GM12878 (cell line): ENCODE measurements around the gene DLEC1. TPM values are rescaled to one million over a fixed set of nuclear protein-coding genes. Genes with fewer than 3 reads are reported as not detected.

ENCODE experiments used
- ATAC-seq: fragments of 200-7000 bp; cut with Tn5 transposase; 3 replicates; pipeline ENCODE4 v1.9.1; 2020; ENCODE audit warnings: mild to moderate bottlenecking, moderate library complexity
- BruUV-seq: library from RNA; stranded (reverse); fragments of 400-500 nt; replicated peaks from 2 replicates; lab custom pipeline; 2021; lab: Mats Ljungman, UMichigan
- CTCF ChIA-PET: fragments of 300-600 bp; sonication (Branson Sonifier 250); formaldehyde crosslinking; extraction: SDS; loops from one replicate; lab custom pipeline; 2021; ENCODE audit warnings: inconsistent platforms; lab: Yijun Ruan, JAX
- POLR2A ChIA-PET: fragments of 350-600 bp; formaldehyde crosslinking; extraction: SDS; loops from one replicate; lab custom pipeline; 2021; ENCODE audit warnings: inconsistent platforms; lab: Charles Lee
- RAD21 ChIA-PET: fragments of 300-600 bp; sonication (Branson Sonifier 250); formaldehyde crosslinking; loops from one replicate; lab custom pipeline; 2023; ENCODE audit warnings: antibody characterized with exemption; ENCODE audit not compliant: unreplicated experiment; lab: Charles Lee
- SMC1A ChIA-PET: fragments of 300-600 bp; sonication (Branson Sonifier 250); formaldehyde crosslinking; loops from one replicate; lab custom pipeline; 2023; ENCODE audit not compliant: unreplicated experiment, uncharacterized antibody; lab: Charles Lee
- DNase-seq: peaks from one replicate; pipeline ENCODE4 v3.0.0-alpha.2; 2011; ENCODE audit warnings: low read depth, low spot score
- FAIRE-seq: peaks from 3 replicates; lab custom pipeline; 2011; peaks lifted over from hg19 to GRCh38; lab: Jason Lieb, UNC
- H2AFZ ChIP-seq: 2 replicates; pipeline ENCODE4 v1.6.0; 2011; ENCODE audit warnings: low read depth, low read length, control low read depth; ENCODE audit not compliant: control insufficient read depth
- H3K27ac ChIP-seq: 2 replicates; pipeline ENCODE4 v1.5.1; 2011; ENCODE audit warnings: control low read depth; ENCODE audit not compliant: control insufficient read depth, insufficient read depth
- H3K27me3 ChIP-seq, 2 experiments: replicated peaks in 1 of 2; 2 replicates each; pipeline versions ENCODE4 v1.6.0 to v1.6.1; 2011; ENCODE audit warnings: low read length in 1 of 2; ENCODE audit not compliant: control insufficient read depth in 2 of 2, insufficient read depth in 2 of 2
- H3K36me3 ChIP-seq, 2 experiments: 2 replicates each; pipeline ENCODE4 v1.5.1; 2011; ENCODE audit warnings: low read length in 1 of 2; ENCODE audit not compliant: control insufficient read depth in 2 of 2, insufficient read depth in 2 of 2
- H3K4me1 ChIP-seq: 2 replicates; pipeline ENCODE4 v1.6.1; 2011; ENCODE audit warnings: mild to moderate bottlenecking, low read length, moderate library complexity, mixed read lengths; ENCODE audit not compliant: control insufficient read depth, insufficient read depth
- H3K4me2 ChIP-seq: 2 replicates; pipeline ENCODE4 v1.6.0; 2011; ENCODE audit warnings: control low read depth; ENCODE audit not compliant: control insufficient read depth, insufficient read depth
- H3K4me3 ChIP-seq: fragments of 200-600 bp; sonication (generic); 2 replicates; pipeline ENCODE4 v1.5.1; 2016
- H3K79me2 ChIP-seq: 2 replicates; pipeline ENCODE4 v1.6.0; 2011; ENCODE audit warnings: low read length; ENCODE audit not compliant: control insufficient read depth, insufficient read depth
- H3K9ac ChIP-seq: 2 replicates; pipeline ENCODE4 v1.8.0; 2011; ENCODE audit warnings: low read length, control low read depth, mixed read lengths; ENCODE audit not compliant: control insufficient read depth, insufficient read depth
- H3K9me3 ChIP-seq: replicated peaks from 3 replicates; pipeline ENCODE4 v1.5.1; 2011; ENCODE audit warnings: mild to moderate bottlenecking, low read length; ENCODE audit not compliant: control insufficient read depth, insufficient read depth
- H4K20me1 ChIP-seq: 2 replicates; pipeline ENCODE4 v1.6.0; 2011; ENCODE audit not compliant: control insufficient read depth, insufficient read depth
- BMI1 ChIP-seq: fragments of 450-650 bp; IDR thresholded peaks from 2 replicates; pipeline ENCODE4 v1.6.1; 2016; ENCODE audit warnings: mild to moderate bottlenecking, moderate library complexity, borderline replicate concordance
- HDAC2 ChIP-seq: fragments of 200-600 bp; sonication (generic); IDR thresholded peaks from 2 replicates; pipeline ENCODE4 v1.6.1; 2017
- KDM1A ChIP-seq: fragments of 200-600 bp; sonication (generic); IDR thresholded peaks from 2 replicates; pipeline ENCODE4 v1.6.1; 2016; ENCODE audit warnings: borderline replicate concordance
- WGBS: methylation state at CpG from one replicate; pipeline ENCODE4 v1.1.6; 2016; ENCODE audit warnings: low lambda C conversion rate; ENCODE audit not compliant: insufficient replicate concordance, insufficient coverage; ENCODE audit errors: missing lambda C conversion rate; 5-methylcytosine and 5-hydroxymethylcytosine counted together
- in situ Hi-C: fragments of 300-500 bp; cut with MboI; formaldehyde crosslinking; loops from 9 replicates; pipeline ENCODE4 v1.14.3; 2018; ENCODE audit warnings: mixed read lengths
- intact Hi-C: fragments of 100-400 bp; cut with micrococcal nuclease; formaldehyde crosslinking; loops from one replicate; pipeline ENCODE4 v1.14.2; 2022; ENCODE audit not compliant: unreplicated experiment
- polyA plus RNA-seq, 11 experiments: library from polyadenylated mRNA; depleted of rRNA in 4 of 11; unstranded in 6 of 11; stranded (reverse) in 5 of 11; fragments of >200 nt; fragmentation: Nextera tagmentation in 4 of 11; fragmentation: Illumina TruSeq in 1 of 11; extraction: Ambion mirVana in 4 of 11; extraction: Trizol in 1 of 11; gene quantifications; 1 replicate in 1 of 11; 2 replicates in 10 of 11; pipeline versions ENCODE4 v1.2.1 to v1.2.3, GENCODE V29; 2011 to 2016; ENCODE audit warnings: inconsistent platforms in 2 of 11, missing spikeins in 2 of 11, low read depth in 1 of 11
- total RNA-seq, 4 experiments: library from RNA; depleted of rRNA in 3 of 4; stranded (reverse); fragments of >200 nt in 3 of 4; fragmentation: Illumina TruSeq in 1 of 4; extraction: Trizol in 1 of 4; gene quantifications; 2 replicates each; pipeline versions ENCODE4 v1.2.1 to v1.2.3, GENCODE V29; 2013 to 2021
- TF ChIP-seq, protein P1 (sequence below): IDR thresholded peaks from 2 replicates; pipeline ENCODE4 v1.6.1; 2011; ENCODE audit warnings: low read depth, mild to moderate bottlenecking, low read length, moderate library complexity, borderline replicate concordance; ENCODE audit errors: extremely low read depth
- TF ChIP-seq, protein P2 (sequence below), 3 experiments: IDR thresholded peaks in 2 of 3; conservative IDR thresholded peaks in 1 of 3; 2 replicates each; pipeline ENCODE4 v1.5.1; 2011; ENCODE audit warnings: low read depth in 3 of 3, low read length in 3 of 3, mild to moderate bottlenecking in 3 of 3, control low read depth in 2 of 3, moderate library complexity in 2 of 3, inconsistent platforms in 1 of 3, mixed read lengths in 1 of 3; ENCODE audit not compliant: control insufficient read depth in 2 of 3, insufficient read depth in 1 of 3; ENCODE audit errors: extremely low read depth in 1 of 3
- TF ChIP-seq, protein P3 (sequence below): fragments of 450-650 bp; IDR thresholded peaks from 2 replicates; pipeline ENCODE4 v1.6.1; 2016; ENCODE audit warnings: mild to moderate bottlenecking

DLEC1 gene
- total and polyA plus RNA-seq, 10 of the 15 experiments (the other 5 are each of a cell fraction or from before 2014, with no cell fraction given): 0.03 to 0.29 (median 0.07) TPM; not detected in 3

DNA sequence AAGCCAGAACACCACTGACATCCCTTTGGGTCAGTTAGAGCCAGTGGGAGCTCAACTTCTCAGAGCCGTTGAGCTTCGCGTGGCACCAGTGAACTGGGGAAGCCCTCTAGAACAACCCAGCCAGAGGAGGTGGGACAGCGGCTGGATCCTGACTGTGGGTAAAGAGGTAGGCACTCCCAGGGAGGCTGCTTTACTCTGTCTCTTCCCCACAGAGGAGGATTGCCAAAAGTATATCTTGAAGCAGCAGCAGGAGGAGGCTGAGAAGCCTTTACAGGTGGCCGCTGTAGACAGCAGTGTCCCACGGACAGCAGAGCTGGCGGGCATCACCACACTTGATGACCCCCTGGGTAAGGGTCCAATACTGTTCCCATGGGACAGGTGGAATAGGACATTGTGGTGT, 100.6 kb downstream of the DLEC1 start:
- 63% methylated on average over 7 of the region's 7 CpGs for WGBS

DNA sequence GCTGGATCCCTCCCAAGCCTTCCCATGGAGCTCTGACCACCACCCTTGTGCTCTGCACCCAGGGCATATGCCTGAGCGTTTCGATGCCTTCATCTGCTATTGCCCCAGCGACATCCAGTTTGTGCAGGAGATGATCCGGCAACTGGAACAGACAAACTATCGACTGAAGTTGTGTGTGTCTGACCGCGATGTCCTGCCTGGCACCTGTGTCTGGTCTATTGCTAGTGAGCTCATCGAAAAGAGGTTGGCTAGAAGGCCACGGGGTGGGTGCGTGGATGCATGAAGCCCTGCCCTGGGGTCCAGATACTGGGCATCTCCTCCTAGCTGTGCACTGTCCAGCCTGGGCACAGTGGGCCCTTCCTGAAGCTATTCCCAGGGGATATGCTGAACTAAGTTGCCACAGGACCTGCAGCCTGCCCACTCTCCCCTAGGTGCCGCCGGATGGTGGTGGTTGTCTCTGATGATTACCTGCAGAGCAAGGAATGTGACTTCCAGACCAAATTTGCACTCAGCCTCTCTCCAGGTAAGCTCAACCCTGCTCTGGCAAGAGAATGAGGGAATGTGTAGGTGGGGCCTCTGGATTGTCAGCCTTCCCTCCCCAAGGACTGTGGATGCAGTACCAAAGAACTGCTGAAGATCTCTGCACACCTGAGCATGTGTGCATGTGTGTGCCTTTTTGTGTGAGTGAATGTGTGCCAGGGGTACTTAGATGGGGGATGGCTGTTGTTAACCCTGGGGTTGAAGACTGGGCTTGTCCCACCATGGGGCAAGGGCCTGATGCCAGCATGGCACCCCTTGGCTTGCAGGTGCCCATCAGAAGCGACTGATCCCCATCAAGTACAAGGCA, 101.5 kb downstream of the DLEC1 start:
- Histone ChIP-seq H3K4me3 (peak overlapping the region; percentile 98; the same call in 1 of the 2 replicates), H3K9ac (peak overlapping the region; percentile 10; the same call in 1 of the 2 replicates), H3K36me3 (peaks cover 0 to 15% of the 10 kb centered on the region in 2 experiments; a peak in 1 of 4 replicates), H3K79me2 (peaks cover 57% of the 10 kb centered on the region), H3K4me2 (peak overlapping the region; percentile 99), H2AFZ (no peak overlapping the region), H3K4me1 (peaks cover 34% of the 10 kb centered on the region), H3K9me3 (no peaks in the 10 kb centered on the region; the same call in 1 of the 3 replicates), H4K20me1 (no peaks in the 10 kb centered on the region), H3K27ac (no peak overlapping the region), H3K27me3 (no peaks in the 10 kb centered on the region)
- DNase-seq: no peak
- no peak for FAIRE-seq
- ATAC-seq: no peak
- no TSS peak for BruUV-seq
- ChIA-PET RAD21 (interaction anchor here (1.0 to 5.0 kb wide), 4 partner anchors 24 to 141 kb away, joined by 3 to 62 read pairs (median 4); partner anchors contain the start of genes DLEC1, OXSR1 and SLC22A14), CTCF (interaction anchor here (0.6 to 8.2 kb wide), 8 partner anchors 10 to 206 kb away, joined by 3 to 74 read pairs (median 6); partner anchors contain the start of genes OXSR1 and XYLB), SMC1A (interaction anchor here (1.1 to 8.2 kb wide), 7 partner anchors 14 to 93 kb away, joined by 3 to 92 read pairs (median 5); partner anchors contain the start of gene OXSR1), POLR2A (interaction anchor here (0.5 to 8.8 kb wide), 6 partner anchors 14 to 127 kb away, joined by 3 to 146 read pairs (median 12); partner anchors contain the start of gene OXSR1)
- intact Hi-C loops: no loop called here
- in situ Hi-C loops: no loop called here
- WGBS: 99% methylated on average over 13 of the region's 13 CpGs
- TF ChIP-seq, protein P1, sequence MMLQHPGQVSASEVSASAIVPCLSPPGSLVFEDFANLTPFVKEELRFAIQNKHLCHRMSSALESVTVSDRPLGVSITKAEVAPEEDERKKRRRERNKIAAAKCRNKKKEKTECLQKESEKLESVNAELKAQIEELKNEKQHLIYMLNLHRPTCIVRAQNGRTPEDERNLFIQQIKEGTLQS: no peak
- TF ChIP-seq BMI1: no peak
- TF ChIP-seq, protein P2, sequence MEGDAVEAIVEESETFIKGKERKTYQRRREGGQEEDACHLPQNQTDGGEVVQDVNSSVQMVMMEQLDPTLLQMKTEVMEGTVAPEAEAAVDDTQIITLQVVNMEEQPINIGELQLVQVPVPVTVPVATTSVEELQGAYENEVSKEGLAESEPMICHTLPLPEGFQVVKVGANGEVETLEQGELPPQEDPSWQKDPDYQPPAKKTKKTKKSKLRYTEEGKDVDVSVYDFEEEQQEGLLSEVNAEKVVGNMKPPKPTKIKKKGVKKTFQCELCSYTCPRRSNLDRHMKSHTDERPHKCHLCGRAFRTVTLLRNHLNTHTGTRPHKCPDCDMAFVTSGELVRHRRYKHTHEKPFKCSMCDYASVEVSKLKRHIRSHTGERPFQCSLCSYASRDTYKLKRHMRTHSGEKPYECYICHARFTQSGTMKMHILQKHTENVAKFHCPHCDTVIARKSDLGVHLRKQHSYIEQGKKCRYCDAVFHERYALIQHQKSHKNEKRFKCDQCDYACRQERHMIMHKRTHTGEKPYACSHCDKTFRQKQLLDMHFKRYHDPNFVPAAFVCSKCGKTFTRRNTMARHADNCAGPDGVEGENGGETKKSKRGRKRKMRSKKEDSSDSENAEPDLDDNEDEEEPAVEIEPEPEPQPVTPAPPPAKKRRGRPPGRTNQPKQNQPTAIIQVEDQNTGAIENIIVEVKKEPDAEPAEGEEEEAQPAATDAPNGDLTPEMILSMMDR (IDR thresholded peaks at IDR 0.05 in 2 of 3, conservative IDR thresholded peaks at IDR 0.05 in 1 of 3; ENCODE audit: control insufficient read depth in 2 of 3, extremely low read depth in 1 of 3, insufficient read depth in 1 of 3, low read depth in 3 of 3, low read length in 3 of 3): peak in 1 of 3 experiments; percentile 12; a peak in 1 of 6 replicates
- TF ChIP-seq, protein P3, sequence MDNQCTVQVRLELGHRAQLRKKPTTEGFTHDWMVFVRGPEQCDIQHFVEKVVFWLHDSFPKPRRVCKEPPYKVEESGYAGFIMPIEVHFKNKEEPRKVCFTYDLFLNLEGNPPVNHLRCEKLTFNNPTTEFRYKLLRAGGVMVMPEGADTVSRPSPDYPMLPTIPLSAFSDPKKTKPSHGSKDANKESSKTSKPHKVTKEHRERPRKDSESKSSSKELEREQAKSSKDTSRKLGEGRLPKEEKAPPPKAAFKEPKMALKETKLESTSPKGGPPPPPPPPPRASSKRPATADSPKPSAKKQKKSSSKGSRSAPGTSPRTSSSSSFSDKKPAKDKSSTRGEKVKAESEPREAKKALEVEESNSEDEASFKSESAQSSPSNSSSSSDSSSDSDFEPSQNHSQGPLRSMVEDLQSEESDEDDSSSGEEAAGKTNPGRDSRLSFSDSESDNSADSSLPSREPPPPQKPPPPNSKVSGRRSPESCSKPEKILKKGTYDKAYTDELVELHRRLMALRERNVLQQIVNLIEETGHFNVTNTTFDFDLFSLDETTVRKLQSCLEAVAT: peak; percentile 36; the same call in 1 of the 2 replicates
- TF ChIP-seq KDM1A: no peak

More for the DNA sequence above, 100.6 kb downstream of the DLEC1 start:
- POLR2A ChIA-PET: interaction anchor here (1.0 to 8.8 kb wide), 6 partner anchors 9 to 207 kb away, joined by 3 to 146 read pairs (median 12); partner anchors contain the start of genes OXSR1 and XYLB
- Histone ChIP-seq H3K9me3 (no peaks in the 10 kb centered on the region; the same call in 2 of the 3 replicates), H3K27me3 (no peaks in the 10 kb centered on the region), H3K27ac (peak overlapping the region; percentile 99), H3K79me2 (peaks cover 62% of the 10 kb centered on the region), H3K9ac (peak overlapping the region; percentile 94), H3K4me1 (peaks cover 37% of the 10 kb centered on the region), H3K4me3 (peak overlapping the region; percentile 98), H2AFZ (no peak overlapping the region), H3K4me2 (peak overlapping the region; percentile 99)
- DNase-seq (no peak), ATAC-seq (no peak), FAIRE-seq (no peak)
- SMC1A ChIA-PET: interaction anchor here (1.1 to 8.2 kb wide), 5 partner anchors 15 to 77 kb away, joined by 3 to 92 read pairs (median 18); partner anchors contain the start of gene OXSR1
- intact Hi-C loops (loop anchor here (5.0 kb wide), 1 partner anchor 73 kb away; no protein-coding TSS in a partner anchor), in situ Hi-C loops (no loop called here)
- CTCF ChIA-PET: interaction anchor here (0.7 to 8.2 kb wide), 8 partner anchors 9 to 207 kb away, joined by 3 to 74 read pairs (median 6); partner anchors contain the start of genes OXSR1 and XYLB
- BruUV-seq: TSS peak; percentile 49
- RAD21 ChIA-PET: interaction anchor here (1.0 to 5.0 kb wide), 5 partner anchors 25 to 142 kb away, joined by 3 to 62 read pairs (median 5); partner anchors contain the start of genes DLEC1, OXSR1 and SLC22A14
- no peak for TF ChIP-seq HDAC2
- TF ChIP-seq, all 136 proteins: peak for 0
- Histone ChIP-seq H3K36me3 (peaks cover 0 to 15% of the 10 kb centered on the region in 2 experiments; a peak in 1 of 4 replicates), H4K20me1 (no peaks in the 10 kb centered on the region)
